Immature natural killer cell (primary cell): ENCODE results near the gene ZNF595. TPM values are rescaled to one million over a fixed set of nuclear protein-coding genes. Genes with fewer than 3 reads are reported as not detected.
"Not testable (repeated sequence)": the region's sequence is repeated elsewhere in the genome, so short reads cannot be mapped to it uniquely, and the experiment has no call there.

Source experiments
- DNase-seq, 3 donors: peaks; one replicate each; pipeline ENCODE4 v3.0.0; 2022; ENCODE audit warnings: mixed read lengths in 1 of 3
- H3K27ac Mint-ChIP-seq, 6 donors: one replicate each; pipeline ENCODE4 v1.8.0; 2020; ENCODE audit warnings: mixed read lengths in 6 of 6, mild to moderate bottlenecking in 5 of 6, inconsistent platforms in 4 of 6, moderate library complexity in 3 of 6
- H3K27me3 Mint-ChIP-seq, 3 donors: one replicate each; pipeline ENCODE4 v1.8.0; 2020 to 2021; ENCODE audit warnings: low read depth in 3 of 3, mild to moderate bottlenecking in 3 of 3, mixed read lengths in 3 of 3, moderate library complexity in 3 of 3, inconsistent platforms in 1 of 3
- H3K36me3 Mint-ChIP-seq, 3 donors: one replicate each; pipeline ENCODE4 v1.8.0; 2020; ENCODE audit warnings: mixed read lengths in 3 of 3, inconsistent platforms in 2 of 3, mild to moderate bottlenecking in 2 of 3
- H3K4me1 Mint-ChIP-seq, 2 donors: one replicate each; pipeline ENCODE4 v1.8.0; 2020; ENCODE audit warnings: inconsistent platforms in 2 of 2, mild to moderate bottlenecking in 2 of 2, mixed read lengths in 2 of 2, moderate library complexity in 1 of 2
- H3K4me3 Mint-ChIP-seq, 5 donors: one replicate each; pipeline ENCODE4 v1.8.0; 2020; ENCODE audit warnings: mild to moderate bottlenecking in 5 of 5, mixed read lengths in 5 of 5, inconsistent platforms in 3 of 5, moderate library complexity in 3 of 5
- H3K9me3 Mint-ChIP-seq, 6 donors: one replicate each; pipeline ENCODE4 v1.8.0; 2020; ENCODE audit warnings: mild to moderate bottlenecking in 6 of 6, mixed read lengths in 6 of 6, inconsistent platforms in 4 of 6, moderate library complexity in 3 of 6
- polyA plus RNA-seq, 3 donors: library from polyadenylated mRNA; unstranded; fragments of 300-500 nt; fragmentation: Illumina TruSeq; gene quantifications; one replicate each; pipeline ENCODE4 v1.2.3, GENCODE V29; 2021

Gene ZNF595
- 10 to 100 TPM; 29.3 to 54.4 (median 39.4) TPM for polyA plus RNA-seq

- not testable (repeated sequence) for H3K9me3 Mint-ChIP-seq, H3K36me3 Mint-ChIP-seq, H3K4me3 Mint-ChIP-seq, H3K27ac Mint-ChIP-seq, H3K27me3 Mint-ChIP-seq, H3K4me1 Mint-ChIP-seq
- DNase-seq = peak; percentile 57 to 67 (median 62)
Observed at GRCh38 chr4:52804-53479, at the start of gene ZNF595. Gene ZNF595 (plus strand): TSS chr4:53321. CDS start chr4:53489, 168 bp downstream.

GRCh38 chr4:9937-10870 lies 42.9 kb upstream of the ZNF595 start:
- not testable (repeated sequence) for H3K27ac Mint-ChIP-seq, H3K4me3 Mint-ChIP-seq, H3K4me1 Mint-ChIP-seq, H3K9me3 Mint-ChIP-seq, H3K27me3 Mint-ChIP-seq, H3K36me3 Mint-ChIP-seq, DNase-seq

- not testable (repeated sequence) for H3K4me3 Mint-ChIP-seq, H3K9me3 Mint-ChIP-seq, H3K27ac Mint-ChIP-seq, DNase-seq, H3K4me1 Mint-ChIP-seq, H3K36me3 Mint-ChIP-seq, H3K27me3 Mint-ChIP-seq
Observed at GRCh38 chr4:11095-11815, 41.9 kb upstream of the ZNF595 start.

GRCh38 chr4:11816-12417 lies 41.2 kb upstream of the ZNF595 start:
- H3K27me3 Mint-ChIP-seq, H3K36me3 Mint-ChIP-seq, DNase-seq, H3K4me3 Mint-ChIP-seq, H3K9me3 Mint-ChIP-seq, H3K4me1 Mint-ChIP-seq, H3K27ac Mint-ChIP-seq: not testable (repeated sequence)

- not testable (repeated sequence) for DNase-seq, H3K4me3 Mint-ChIP-seq, H3K36me3 Mint-ChIP-seq, H3K27me3 Mint-ChIP-seq, H3K27ac Mint-ChIP-seq, H3K9me3 Mint-ChIP-seq, H3K4me1 Mint-ChIP-seq
Observed at GRCh38 chr4:18128-18527, 35.0 kb upstream of the ZNF595 start.

DNA sequence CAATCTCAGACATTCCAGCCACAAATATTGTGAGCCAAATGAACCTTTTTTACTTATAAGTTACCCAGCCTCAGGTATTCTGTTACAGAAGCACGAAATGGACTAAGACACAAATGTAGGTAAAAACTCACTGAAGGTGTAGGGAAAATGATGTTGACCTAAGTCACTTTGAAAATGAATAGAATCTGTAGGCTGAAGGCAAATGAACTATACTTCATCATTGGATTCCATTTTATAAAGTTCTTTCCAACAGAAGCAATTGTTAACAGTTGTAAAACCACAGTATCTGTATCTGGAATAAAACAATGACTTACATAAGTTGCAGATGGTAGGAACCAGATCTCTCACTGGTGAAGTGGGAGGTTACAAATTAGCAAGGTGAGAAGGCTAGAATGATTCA lies 34.5 kb upstream of the ZNF595 start:
- H3K4me3 Mint-ChIP-seq, H3K36me3 Mint-ChIP-seq: not testable (repeated sequence)

GRCh38 chr4:22882-23281 lies 30.2 kb upstream of the ZNF595 start:
- H3K27me3 Mint-ChIP-seq, H3K4me1 Mint-ChIP-seq, H3K36me3 Mint-ChIP-seq, DNase-seq, H3K27ac Mint-ChIP-seq, H3K9me3 Mint-ChIP-seq, H3K4me3 Mint-ChIP-seq: not testable (repeated sequence)

More for the DNA sequence above, 34.5 kb upstream of the ZNF595 start:
- H3K4me1 Mint-ChIP-seq, H3K9me3 Mint-ChIP-seq, DNase-seq, H3K27ac Mint-ChIP-seq, H3K27me3 Mint-ChIP-seq: not testable (repeated sequence)

GRCh38 chr4:24359-24758 lies 28.8 kb upstream of the ZNF595 start:
- peaks cover 10 to 12% of the 10 kb centered on the region in 2 donors for H3K4me1 Mint-ChIP-seq
- not testable (repeated sequence) for DNase-seq, H3K27ac Mint-ChIP-seq, H3K36me3 Mint-ChIP-seq, H3K27me3 Mint-ChIP-seq, H3K4me3 Mint-ChIP-seq, H3K9me3 Mint-ChIP-seq

- not testable (repeated sequence) for H3K9me3 Mint-ChIP-seq, DNase-seq, H3K27me3 Mint-ChIP-seq, H3K27ac Mint-ChIP-seq, H3K36me3 Mint-ChIP-seq, H3K4me3 Mint-ChIP-seq
- H3K4me1 Mint-ChIP-seq = peaks cover 10 to 12% of the 10 kb centered on the region in 2 donors
Observed at GRCh38 chr4:27501-27900, 25.6 kb upstream of the ZNF595 start.

- DNase-seq = peak; percentile 39 to 59 (median 41)
- not testable (repeated sequence) for H3K27me3 Mint-ChIP-seq, H3K36me3 Mint-ChIP-seq, H3K9me3 Mint-ChIP-seq
- Mint-ChIP-seq H3K4me1 (peaks cover 10 to 12% of the 10 kb centered on the region in 2 donors), H3K4me3 (peak overlapping the region in 3 of 5 donors; percentile 56 to 74 (median 66)), H3K27ac (peak overlapping the region in 4 of 6 donors; percentile 66 to 83 (median 75))
Observed at GRCh38 chr4:28767-29542, 24.2 kb upstream of the ZNF595 start.

GRCh38 chr4:33314-33713 lies 19.8 kb upstream of the ZNF595 start:
- not testable (repeated sequence) for DNase-seq, H3K27ac Mint-ChIP-seq, H3K27me3 Mint-ChIP-seq, H3K4me3 Mint-ChIP-seq, H3K9me3 Mint-ChIP-seq, H3K4me1 Mint-ChIP-seq, H3K36me3 Mint-ChIP-seq

GRCh38 chr4:36559-37415 lies 16.3 kb upstream of the ZNF595 start:
- H3K4me1 Mint-ChIP-seq, H3K4me3 Mint-ChIP-seq, DNase-seq, H3K27ac Mint-ChIP-seq, H3K9me3 Mint-ChIP-seq, H3K36me3 Mint-ChIP-seq, H3K27me3 Mint-ChIP-seq: not testable (repeated sequence)

- not testable (repeated sequence) for H3K27ac Mint-ChIP-seq, H3K36me3 Mint-ChIP-seq, H3K27me3 Mint-ChIP-seq, H3K9me3 Mint-ChIP-seq, DNase-seq, H3K4me1 Mint-ChIP-seq, H3K4me3 Mint-ChIP-seq
Observed at GRCh38 chr4:38202-38601, 14.9 kb upstream of the ZNF595 start.
